ENCODE measurements around the gene MRM1. TPM values are rescaled to one million over a fixed set of nuclear protein-coding genes. Genes with fewer than 3 reads are reported as not detected.
A peak's percentile ranks its signal among the peaks of the same experiment; 100 is the strongest.

MRM1 gene
- total RNA-seq, 1 donor from 2014 or later: 5.4 TPM

GRCh38 chr17:36653856-36654255 is 52.5 kb downstream of the MRM1 start:
- H3K4me1 Mint-ChIP-seq: peaks cover 14% of the 10 kb centered on the region
- no peaks in the 10 kb centered on the region for H3K9me3 Mint-ChIP-seq
- H3K4me3 Mint-ChIP-seq: no peak overlapping the region
- H3K36me3 Mint-ChIP-seq (ENCODE audit: low read depth): no peaks in the 10 kb centered on the region
- DNase-seq (ENCODE audit: low read depth, low spot score): no peak
- TF ChIP-seq CTCF (conservative IDR thresholded peaks at IDR 0.05): no peak
- H3K27me3 Mint-ChIP-seq (ENCODE audit: low read depth): peaks cover 68% of the 10 kb centered on the region
- no peak overlapping the region for H3K27ac Mint-ChIP-seq (ENCODE audit: unreplicated experiment)

- H3K27me3 Mint-ChIP-seq (ENCODE audit: low read depth): peaks cover 79% of the 10 kb centered on the region
- no peak for TF ChIP-seq CTCF (conservative IDR thresholded peaks at IDR 0.05)
- no peaks in the 10 kb centered on the region for H3K9me3 Mint-ChIP-seq
- peaks cover 9% of the 10 kb centered on the region for H3K4me1 Mint-ChIP-seq
- no peak for DNase-seq (ENCODE audit: low read depth, low spot score)
- no peak overlapping the region for H3K27ac Mint-ChIP-seq (ENCODE audit: unreplicated experiment)
- no peak overlapping the region for H3K4me3 Mint-ChIP-seq
- no peaks in the 10 kb centered on the region for H3K36me3 Mint-ChIP-seq (ENCODE audit: low read depth)
Observed at GRCh38 chr17:36655726-36656125, 54.3 kb downstream of the MRM1 start.

- H3K9me3 Mint-ChIP-seq: no peaks in the 10 kb centered on the region
- DNase-seq (ENCODE audit: low read depth, low spot score): no peak
- no peak overlapping the region for H3K27ac Mint-ChIP-seq (ENCODE audit: unreplicated experiment)
- no peak for TF ChIP-seq CTCF (conservative IDR thresholded peaks at IDR 0.05)
- peaks cover 81% of the 10 kb centered on the region for H3K27me3 Mint-ChIP-seq (ENCODE audit: low read depth)
- peak overlapping the region; percentile 78 for H3K4me3 Mint-ChIP-seq
- peaks cover 22% of the 10 kb centered on the region for H3K4me1 Mint-ChIP-seq
- no peaks in the 10 kb centered on the region for H3K36me3 Mint-ChIP-seq (ENCODE audit: low read depth)
Observed at GRCh38 chr17:36657390-36657762, 56.0 kb downstream of the MRM1 start.

GRCh38 chr17:36657763-36658490 is 56.5 kb downstream of the MRM1 start:
- H3K36me3 Mint-ChIP-seq (ENCODE audit: low read depth): no peaks in the 10 kb centered on the region
- H3K9me3 Mint-ChIP-seq: no peaks in the 10 kb centered on the region
- peaks cover 22% of the 10 kb centered on the region for H3K4me1 Mint-ChIP-seq
- DNase-seq (ENCODE audit: low read depth, low spot score): peak; percentile 23
- peak overlapping the region; percentile 78 for H3K4me3 Mint-ChIP-seq
- H3K27me3 Mint-ChIP-seq (ENCODE audit: low read depth): peaks cover 84% of the 10 kb centered on the region
- no peak overlapping the region for H3K27ac Mint-ChIP-seq (ENCODE audit: unreplicated experiment)
- peak; percentile 42 for TF ChIP-seq CTCF (conservative IDR thresholded peaks at IDR 0.05)

Other genes with a start within 250 kb of the MRM1 start
- gene TBC1D3H, start 213.1 kb upstream of the MRM1 start, total RNA-seq: not detected in 2 replicates
- gene ZNHIT3, start 114.9 kb upstream of the MRM1 start, total RNA-seq: 53.7 and 57.0 TPM in 2 replicates
- gene MYO19, start 66.7 kb upstream of the MRM1 start, total RNA-seq: 101 and 104 TPM in 2 replicates
- gene PIGW, start 66.6 kb upstream of the MRM1 start, total RNA-seq: 20.8 and 20.9 TPM in 2 replicates
- gene GGNBP2, start 56.7 kb upstream of the MRM1 start, total RNA-seq: 71.8 and 72.3 TPM in 2 replicates
- 12.3 and 14.7 TPM in 2 replicates for gene DHRS11, start 9.7 kb upstream of the MRM1 start, total RNA-seq

All from neural crest cell (in vitro differentiated cells).